Central memory CD8-positive, alpha-beta T cell (primary cell): ENCODE data around the gene GH1.
"Not testable (repeated sequence)": the region's sequence is repeated elsewhere in the genome, so short reads cannot be mapped to it uniquely, and the experiment has no call there.

ENCODE experiments used
- ATAC-seq: fragments of 150-1000 bp; cut with Tn5 transposase; replicated peaks from 2 replicates; pipeline ENCODE4 v1.10.0; 2022; ENCODE audit warnings: mild to moderate bottlenecking, moderate FRiP score, moderate number of reproducible peaks; ENCODE audit not compliant: poor library complexity, severe bottlenecking; ENCODE audit errors: extremely low read depth
- DNase-seq, 2 donors: peaks; one replicate each; pipeline ENCODE4 v3.0.0; 2021; ENCODE audit warnings: low spot score in 2 of 2
- H3K27ac Mint-ChIP-seq: one replicate; pipeline ENCODE4 v1.8.0; 2022; ENCODE audit warnings: low read depth, mild to moderate bottlenecking, moderate library complexity, mixed read lengths
- H3K27me3 Mint-ChIP-seq: one replicate; pipeline ENCODE4 v1.8.0; 2022; ENCODE audit warnings: mixed read lengths
- H3K36me3 Mint-ChIP-seq: one replicate; pipeline ENCODE4 v1.8.0; 2022; ENCODE audit warnings: mild to moderate bottlenecking, moderate library complexity, mixed read lengths; ENCODE audit not compliant: insufficient read depth
- H3K4me1 Mint-ChIP-seq: one replicate; pipeline ENCODE4 v1.8.0; 2022; ENCODE audit warnings: mixed read lengths
- H3K4me3 Mint-ChIP-seq: one replicate; pipeline ENCODE4 v1.8.0; 2022; ENCODE audit warnings: mild to moderate bottlenecking, moderate library complexity, mixed read lengths
- H3K9me3 Mint-ChIP-seq: one replicate; pipeline ENCODE4 v1.8.0; 2022; ENCODE audit warnings: mixed read lengths

The GH1 gene

GRCh38 chr17:63916566-63917185 lies 2.0 kb downstream of the GH1 start:
- DNase-seq (no peak), ATAC-seq (no peak)
- H3K27ac Mint-ChIP-seq: no peak overlapping the region
- no peak overlapping the region for H3K4me3 Mint-ChIP-seq
- H3K4me1 Mint-ChIP-seq: peaks cover 8% of the 10 kb centered on the region
- H3K36me3 Mint-ChIP-seq: peaks cover 5% of the 10 kb centered on the region
- H3K9me3 Mint-ChIP-seq: no peaks in the 10 kb centered on the region
- H3K27me3 Mint-ChIP-seq: peaks cover 11% of the 10 kb centered on the region

- not testable (repeated sequence) for H3K4me3 Mint-ChIP-seq, H3K36me3 Mint-ChIP-seq, DNase-seq, ATAC-seq, H3K27ac Mint-ChIP-seq, H3K9me3 Mint-ChIP-seq
- Mint-ChIP-seq H3K27me3 (peaks cover 11% of the 10 kb centered on the region), H3K4me1 (peaks cover 12% of the 10 kb centered on the region)
These were observed 2.9 kb downstream of the GH1 start for GRCh38 chr17:63915753-63916152.

- Mint-ChIP-seq H3K27ac (no peak overlapping the region), H3K27me3 (peaks cover 8% of the 10 kb centered on the region), H3K36me3 (peaks cover 5% of the 10 kb centered on the region), H3K4me3 (no peak overlapping the region), H3K9me3 (no peaks in the 10 kb centered on the region), H3K4me1 (peaks cover 11% of the 10 kb centered on the region)
- DNase-seq (no peak), ATAC-seq (no peak)
These were observed 4.2 kb downstream of the GH1 start for GRCh38 chr17:63914471-63914870.

- Mint-ChIP-seq H3K4me3 (no peak overlapping the region), H3K27me3 (no peaks in the 10 kb centered on the region), H3K9me3 (no peaks in the 10 kb centered on the region), H3K27ac (no peak overlapping the region), H3K4me1 (peaks cover 5% of the 10 kb centered on the region), H3K36me3 (peaks cover 2% of the 10 kb centered on the region)
- ATAC-seq (no peak), DNase-seq (peak; percentile 45 to 58)
These were observed 7.0 kb downstream of the GH1 start for GRCh38 chr17:63911657-63912100.

- Mint-ChIP-seq H3K4me1 (peaks cover 5% of the 10 kb centered on the region), H3K27ac (no peak within 1 kb of the TSS), H3K4me3 (no peak within 1 kb of the TSS), H3K36me3 (peaks cover 2% of the 10 kb centered on the region), H3K9me3 (no peaks in the 10 kb centered on the region), H3K27me3 (no peaks in the 10 kb centered on the region)
- no peak for ATAC-seq
- DNase-seq: no peak
These were observed 7.5 kb downstream of the GH1 start, which contains the start of gene CSHL1 for GRCh38 chr17:63911041-63911635. Gene CSHL1, minus strand, starts transcription at chr17:63911258. Its CDS starts 62 bp downstream, at chr17:63911196.

- DNase-seq (no peak), ATAC-seq (no peak)
- Mint-ChIP-seq H3K4me3 (no peak overlapping the region), H3K9me3 (no peaks in the 10 kb centered on the region), H3K4me1 (peaks cover 5% of the 10 kb centered on the region), H3K27me3 (no peaks in the 10 kb centered on the region), H3K36me3 (peaks cover 2% of the 10 kb centered on the region), H3K27ac (no peak overlapping the region)
These were observed 8.5 kb downstream of the GH1 start for GRCh38 chr17:63910096-63910495.

- H3K36me3 Mint-ChIP-seq, H3K4me3 Mint-ChIP-seq, ATAC-seq, H3K27me3 Mint-ChIP-seq, DNase-seq, H3K9me3 Mint-ChIP-seq, H3K27ac Mint-ChIP-seq, H3K4me1 Mint-ChIP-seq: not testable (repeated sequence)
These were observed 9.1 kb downstream of the GH1 start for GRCh38 chr17:63909586-63909985.

- not testable (repeated sequence) for ATAC-seq, H3K27ac Mint-ChIP-seq, H3K9me3 Mint-ChIP-seq, H3K36me3 Mint-ChIP-seq, DNase-seq, H3K4me3 Mint-ChIP-seq, H3K4me1 Mint-ChIP-seq, H3K27me3 Mint-ChIP-seq
These were observed 11.4 kb downstream of the GH1 start for GRCh38 chr17:63907161-63907778.

GRCh38 chr17:63904796-63905195 lies 13.8 kb downstream of the GH1 start:
- H3K27ac Mint-ChIP-seq, H3K36me3 Mint-ChIP-seq, DNase-seq, H3K9me3 Mint-ChIP-seq, H3K4me1 Mint-ChIP-seq, H3K4me3 Mint-ChIP-seq, ATAC-seq, H3K27me3 Mint-ChIP-seq: not testable (repeated sequence)

GRCh38 chr17:63903787-63904201 lies 14.8 kb downstream of the GH1 start:
- H3K9me3 Mint-ChIP-seq, H3K27ac Mint-ChIP-seq, H3K36me3 Mint-ChIP-seq, DNase-seq, H3K27me3 Mint-ChIP-seq, H3K4me3 Mint-ChIP-seq, H3K4me1 Mint-ChIP-seq: not testable (repeated sequence)
- peak; percentile 56 for ATAC-seq

- H3K27ac Mint-ChIP-seq, DNase-seq, H3K4me1 Mint-ChIP-seq, H3K4me3 Mint-ChIP-seq, H3K27me3 Mint-ChIP-seq, ATAC-seq, H3K9me3 Mint-ChIP-seq, H3K36me3 Mint-ChIP-seq: not testable (repeated sequence)
These were observed 16.7 kb downstream of the GH1 start for GRCh38 chr17:63901971-63902370.

- not testable (repeated sequence) for H3K27ac Mint-ChIP-seq, H3K27me3 Mint-ChIP-seq, DNase-seq, H3K4me3 Mint-ChIP-seq, H3K36me3 Mint-ChIP-seq, H3K4me1 Mint-ChIP-seq, H3K9me3 Mint-ChIP-seq
- ATAC-seq: peak; percentile 63
These were observed 19.5 kb downstream of the GH1 start for GRCh38 chr17:63898899-63899798.
